ENCODE data around the gene SRF.
A peak's percentile ranks its signal among the peaks of the same experiment; 100 is the strongest.

The SRF gene

DNA sequence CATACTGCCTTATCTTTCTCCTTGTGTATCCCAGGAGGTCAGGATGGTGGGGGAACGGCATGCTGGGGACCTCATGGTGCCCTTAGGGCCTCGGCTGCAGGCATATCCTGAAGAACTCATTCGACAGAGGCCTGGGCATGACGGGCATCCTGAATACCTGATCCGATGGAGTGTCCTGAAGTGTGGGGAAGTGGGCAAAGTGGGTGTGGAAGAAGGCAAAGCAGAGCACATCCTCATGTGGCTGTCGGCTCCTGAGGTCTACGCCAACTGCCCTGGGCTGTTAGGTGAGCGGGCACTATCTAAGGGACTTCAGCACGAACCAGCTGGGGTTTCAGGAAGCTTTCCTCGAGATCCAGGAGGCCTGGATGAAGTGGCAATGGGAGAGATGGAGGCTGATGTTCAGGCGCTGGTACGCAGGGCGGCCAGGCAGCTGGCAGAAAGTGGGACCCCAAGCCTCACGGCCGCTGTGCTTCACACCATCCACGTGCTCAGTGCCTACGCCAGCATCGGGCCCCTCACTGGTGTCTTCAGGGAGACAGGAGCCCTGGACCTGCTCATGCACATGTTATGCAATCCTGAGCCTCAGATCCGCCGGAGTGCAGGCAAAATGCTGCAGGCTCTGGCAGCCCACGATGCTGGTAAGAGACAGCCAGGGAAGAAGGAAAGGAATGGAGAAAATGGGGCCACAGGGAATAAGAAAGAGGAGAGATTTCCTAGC, 13.4 kb downstream of the SRF start:
- DNase-seq = no peak

- DNase-seq = no peak
These were observed 14.4 kb downstream of the SRF start for GRCh38 chr6:43185391-43185985.

DNA sequence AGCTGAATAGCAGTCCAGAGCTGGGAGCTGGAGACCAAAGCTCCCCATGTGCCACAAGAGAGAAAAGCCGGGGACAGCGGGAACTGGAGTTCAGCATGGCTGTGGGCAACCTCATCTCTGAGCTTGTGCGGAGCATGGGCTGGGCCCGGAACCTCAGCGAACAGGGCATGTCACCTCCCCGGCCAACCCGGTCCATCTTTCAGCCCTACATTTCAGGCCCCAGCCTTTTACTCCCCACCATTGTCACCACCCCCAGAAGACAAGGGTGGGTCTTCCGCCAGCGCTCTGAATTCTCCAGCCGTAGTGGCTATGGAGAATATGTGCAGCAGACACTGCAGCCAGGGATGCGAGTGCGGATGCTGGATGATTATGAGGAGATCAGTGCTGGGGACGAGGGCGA, 14.9 kb downstream of the SRF start:
- no peak for DNase-seq

- DNase-seq = no peak
These were observed 15.6 kb downstream of the SRF start for GRCh38 chr6:43186706-43187105.

GRCh38 chr6:43187821-43188220, 16.8 kb downstream of the SRF start:
- no peak for DNase-seq

- no peak for DNase-seq
These were observed 17.4 kb downstream of the SRF start for GRCh38 chr6:43188426-43188825.

DNA sequence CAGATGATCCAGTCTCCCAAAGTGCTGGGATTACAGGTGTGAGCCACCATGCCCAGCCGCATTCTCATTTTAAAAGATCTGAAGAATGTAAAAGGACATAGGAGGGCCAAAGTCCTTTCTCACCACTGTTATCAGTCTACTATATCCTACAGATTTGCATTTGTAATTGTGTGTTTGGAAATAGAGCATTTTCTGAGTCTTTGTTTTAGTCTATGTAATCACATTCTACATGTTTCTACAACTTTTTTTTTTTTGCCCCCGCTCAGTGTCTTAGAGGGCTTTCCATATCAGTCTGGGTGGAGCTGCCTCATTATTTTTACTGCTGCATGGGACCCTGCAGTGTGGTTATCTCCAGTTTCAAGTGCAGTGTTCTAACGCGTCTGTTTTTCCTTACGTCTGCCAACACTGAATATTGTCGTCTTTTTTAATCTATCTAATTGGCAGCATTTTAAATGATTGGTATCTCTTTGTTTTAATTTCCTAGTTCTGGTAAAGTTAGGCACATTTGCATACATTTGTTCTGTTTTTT, 18.8 kb downstream of the SRF start:
- DNase-seq = no peak

- DNase-seq = no peak
These were observed 21.8 kb downstream of the SRF start for GRCh38 chr6:43192911-43193310.

DNA sequence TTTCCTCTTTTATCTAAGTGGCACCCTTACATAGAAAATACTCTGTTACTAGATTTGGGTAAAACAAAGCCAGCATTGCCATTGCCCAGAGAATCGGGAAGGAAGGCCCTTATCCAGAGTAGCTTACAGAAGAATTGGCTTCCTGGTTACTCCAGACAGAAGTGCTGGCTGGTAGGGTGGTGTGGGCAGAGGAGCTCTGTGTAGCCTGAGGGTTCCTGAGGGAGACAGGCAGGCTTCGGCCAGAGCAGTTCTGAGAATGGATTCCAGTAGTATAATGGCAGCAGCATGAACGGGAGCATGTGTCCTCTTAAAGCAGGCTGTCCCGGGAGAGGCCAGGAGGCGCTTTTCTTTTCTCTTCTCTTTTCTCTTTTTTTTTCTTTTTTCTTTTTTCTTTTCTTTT, 22.9 kb downstream of the SRF start:
- DNase-seq = no peak

GRCh38 chr6:43196337-43196736, 25.3 kb downstream of the SRF start:
- no peak for DNase-seq

- no peak for DNase-seq
These were observed 28.8 kb downstream of the SRF start for GRCh38 chr6:43199912-43200311.

- no peak for DNase-seq
These were observed 29.5 kb downstream of the SRF start for GRCh38 chr6:43200541-43200940.

- no peak for DNase-seq
These were observed 31.4 kb downstream of the SRF start for GRCh38 chr6:43202451-43202850.

DNA sequence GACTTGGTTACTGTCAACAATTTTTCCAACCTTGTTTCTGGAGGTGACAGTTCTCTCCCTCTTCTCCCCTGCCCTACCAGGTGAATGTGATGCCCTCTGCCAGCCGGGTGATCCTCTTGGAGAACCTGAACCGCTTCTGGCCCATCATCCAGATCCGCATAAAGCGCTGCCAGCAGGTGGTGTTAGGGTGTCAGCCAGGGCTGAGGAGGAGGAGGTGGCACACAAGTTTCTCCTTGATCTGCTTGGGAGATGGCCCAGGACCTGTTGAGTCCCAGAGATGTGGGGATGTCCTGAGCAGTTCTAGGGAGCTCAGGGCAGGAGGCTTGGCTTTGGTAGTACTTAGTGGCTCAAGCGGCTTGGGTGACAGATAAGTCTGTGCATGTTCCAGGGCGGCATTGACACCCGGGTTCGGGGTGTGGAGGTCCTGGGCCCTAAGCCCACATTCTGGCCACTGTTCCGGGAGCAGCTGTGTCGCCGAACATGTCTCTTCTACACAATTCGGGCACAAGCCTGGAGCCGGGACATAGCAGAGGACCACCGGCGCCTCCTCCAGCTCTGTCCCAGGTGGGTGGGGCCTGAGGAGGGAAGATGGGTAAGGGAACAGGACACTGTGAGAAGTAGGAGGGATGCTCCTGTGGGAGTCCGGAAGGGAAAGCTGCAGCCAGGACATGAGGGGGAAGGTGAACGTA, 32.1 kb downstream of the SRF start:
- no peak for DNase-seq

GRCh38 chr6:43203718-43204095, 32.6 kb downstream of the SRF start:
- DNase-seq = no peak

GRCh38 chr6:43204271-43205105, 33.4 kb downstream of the SRF start:
- DNase-seq = no peak

- no peak for DNase-seq
These were observed 34.8 kb downstream of the SRF start for GRCh38 chr6:43205849-43206248.

DNA sequence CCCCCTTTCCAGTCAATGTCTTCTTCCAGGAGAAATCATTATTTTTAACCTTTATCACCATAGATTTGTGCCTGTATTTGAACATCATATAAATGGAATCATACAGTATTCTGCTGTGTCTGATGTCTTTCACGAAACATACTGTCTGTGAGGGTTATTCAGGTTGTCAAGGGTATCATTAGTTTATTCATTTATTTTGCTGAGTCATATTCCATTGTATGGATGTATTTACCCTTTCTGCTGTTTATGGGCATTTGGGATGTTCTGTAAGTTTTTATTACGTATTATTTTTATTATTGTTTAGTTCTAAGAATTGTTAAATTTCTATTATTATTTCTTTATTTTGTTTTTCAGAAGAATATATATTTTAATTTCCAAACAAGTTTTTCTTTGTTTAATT, 36.2 kb downstream of the SRF start:
- DNase-seq = no peak

- no peak for DNase-seq
These were observed 40.9 kb downstream of the SRF start for GRCh38 chr6:43211955-43212354.

DNA sequence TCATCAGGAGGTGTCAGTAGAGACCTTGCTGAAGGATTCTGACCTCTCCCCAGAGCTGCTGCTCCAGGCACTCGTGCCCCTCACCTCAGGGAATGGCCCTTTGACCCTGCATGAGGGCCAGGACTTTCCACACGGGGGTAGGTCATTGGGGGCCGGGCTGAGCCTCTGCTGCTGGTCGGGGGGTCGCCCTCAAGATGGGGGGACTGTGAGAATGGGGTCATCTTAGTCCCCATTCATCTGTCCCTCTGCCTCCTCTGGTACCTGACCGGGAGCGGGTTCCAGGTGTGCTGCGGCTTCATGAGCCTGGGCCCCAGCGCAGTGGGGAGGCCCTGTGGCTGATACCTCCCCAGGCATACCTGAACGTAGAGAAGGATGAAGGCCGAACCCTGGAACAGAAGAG, 42.4 kb downstream of the SRF start:
- no peak for DNase-seq

DNA sequence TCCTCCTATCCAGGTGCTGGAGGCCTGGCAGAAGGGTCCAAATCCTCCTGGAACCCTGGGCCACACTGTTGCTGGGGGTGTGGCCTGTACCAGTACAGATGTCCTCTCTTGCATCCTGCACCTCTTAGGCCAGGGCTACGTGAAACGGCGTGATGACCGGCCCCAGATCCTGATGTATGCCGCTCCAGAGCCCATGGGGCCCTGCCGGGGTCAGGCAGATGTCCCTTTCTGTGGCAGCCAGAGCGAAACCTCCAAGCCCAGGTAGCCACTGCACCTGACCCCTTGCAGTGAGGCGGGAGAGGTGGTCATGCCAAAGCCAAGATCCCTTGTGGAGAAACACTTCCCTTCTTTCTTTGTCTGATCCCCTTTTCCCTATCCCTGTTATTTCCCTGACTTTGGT, 44.0 kb downstream of the SRF start:
- DNase-seq = no peak

- DNase-seq = no peak
These were observed 45.1 kb downstream of the SRF start for GRCh38 chr6:43216200-43216599.

- DNase-seq = peak; percentile 87
These were observed 46.3 kb downstream of the SRF start for GRCh38 chr6:43217351-43217750.
